Keratinocyte (primary cell): ENCODE results near the gene ZNF268. TPM values are rescaled to one million over a fixed set of nuclear protein-coding genes. Genes with fewer than 3 reads are reported as not detected.

Source experiments
- DNase-seq: peaks from one replicate; pipeline ENCODE4 v3.0.0-alpha.2; 2011; ENCODE audit warnings: low read depth, missing footprints, low spot score
- FAIRE-seq: peaks from 2 replicates; lab custom pipeline; 2011; peaks lifted over from hg19 to GRCh38; lab: Jason Lieb, UNC
- H2AFZ ChIP-seq: 2 replicates; pipeline ENCODE4 v1.6.0; 2012; ENCODE audit warnings: low read length, control low read depth, inconsistent platforms; ENCODE audit not compliant: control insufficient read depth
- H3K27ac ChIP-seq: 2 replicates; pipeline ENCODE4 v1.5.1; 2011; ENCODE audit warnings: low read length; ENCODE audit not compliant: control insufficient read depth, insufficient read depth
- H3K27me3 ChIP-seq: 3 replicates; pipeline ENCODE4 v1.6.0; 2011; ENCODE audit warnings: low read length; ENCODE audit not compliant: control insufficient read depth, insufficient read depth; ENCODE audit errors: extremely low read depth
- H3K36me3 ChIP-seq, 2 experiments: 2 replicates in 1 of 2; 3 replicates in 1 of 2; pipeline ENCODE4 v1.5.1; 2011; ENCODE audit warnings: low read length in 2 of 2, mild to moderate bottlenecking in 1 of 2; ENCODE audit not compliant: control insufficient read depth in 2 of 2, insufficient read depth in 2 of 2; ENCODE audit errors: extremely low read depth in 1 of 2
- H3K4me1 ChIP-seq: 3 replicates; pipeline ENCODE4 v1.5.1; 2011; ENCODE audit warnings: low read length; ENCODE audit not compliant: control insufficient read depth, insufficient read depth; ENCODE audit errors: extremely low read depth
- H3K4me2 ChIP-seq: 3 replicates; pipeline ENCODE4 v1.6.0; 2011; ENCODE audit warnings: low read depth, low read length; ENCODE audit not compliant: control insufficient read depth, insufficient read depth; ENCODE audit errors: extremely low read depth
- H3K4me3 ChIP-seq, 3 experiments: fragments of 200-600 bp in 1 of 3; sonication (generic) in 1 of 3; 2 replicates in 2 of 3; 3 replicates in 1 of 3; pipeline ENCODE4 v1.5.1; 2011 to 2016; ENCODE audit warnings: low read length in 3 of 3, mild to moderate bottlenecking in 3 of 3, control low read depth in 2 of 3, inconsistent platforms in 1 of 3, low read depth in 1 of 3, mixed read lengths in 1 of 3, mixed run types in 1 of 3, moderate library complexity in 1 of 3; ENCODE audit not compliant: control insufficient read depth in 2 of 3, insufficient read depth in 2 of 3; ENCODE audit errors: extremely low read depth in 1 of 3
- H3K79me2 ChIP-seq: 2 replicates; pipeline ENCODE4 v1.6.0; 2012; ENCODE audit warnings: low read length; ENCODE audit not compliant: control insufficient read depth, insufficient read depth
- H3K9ac ChIP-seq: 3 replicates; pipeline ENCODE4 v1.6.0; 2011; ENCODE audit warnings: low read length; ENCODE audit not compliant: control insufficient read depth, insufficient read depth; ENCODE audit errors: extremely low read depth
- H3K9me1 ChIP-seq: 3 replicates; pipeline ENCODE4 v1.6.0; 2011; ENCODE audit warnings: low read length; ENCODE audit not compliant: control insufficient read depth, insufficient read depth; ENCODE audit errors: extremely low read depth
- H3K9me3 ChIP-seq: 2 replicates; pipeline ENCODE4 v1.5.1; 2012; ENCODE audit warnings: low read depth, low read length; ENCODE audit not compliant: control insufficient read depth
- H4K20me1 ChIP-seq: 3 replicates; pipeline ENCODE4 v1.6.0; 2011; ENCODE audit warnings: low read length; ENCODE audit not compliant: control insufficient read depth, insufficient read depth; ENCODE audit errors: extremely low read depth
- CTCF ChIP-seq, 3 experiments: IDR thresholded peaks in 1 of 3; conservative IDR thresholded peaks in 1 of 3; optimal IDR thresholded peaks in 1 of 3; 2 replicates in 2 of 3; 3 replicates in 1 of 3; pipeline versions ENCODE3 to v1.5.1; 2011; ENCODE audit warnings: low read length in 3 of 3, mild to moderate bottlenecking in 3 of 3, moderate library complexity in 2 of 3, control low read depth in 1 of 3, inconsistent platforms in 1 of 3; ENCODE audit not compliant: insufficient read depth in 2 of 3; ENCODE audit errors: extremely low read depth in 1 of 3
- EZH2 ChIP-seq: IDR thresholded peaks from one replicate; pipeline ENCODE4 v1.6.1; 2012; ENCODE audit warnings: inconsistent platforms, mild to moderate bottlenecking, low read length, moderate library complexity
- dilution Hi-C: fragments of 300-500 bp; cut with MboI; formaldehyde crosslinking; loops from one replicate; pipeline ENCODE4 v1.7.0; 2020; ENCODE audit warnings: low sequenced_read_pairs; ENCODE audit not compliant: extremely low pct_ligation_motif_present
- polyA plus RNA-seq, 5 experiments: library from polyadenylated mRNA; depleted of rRNA in 3 of 5; stranded (reverse) in 3 of 5; stranded (forward) in 1 of 5; unstranded in 1 of 5; fragments of >200 nt; gene quantifications; 1 replicate in 1 of 5; 2 replicates in 3 of 5; 3 replicates in 1 of 5; pipeline versions ENCODE4 v1.2.1 to v1.2.3, GENCODE V29; 2011 to 2012; ENCODE audit warnings: missing spikeins in 2 of 5, low read depth in 1 of 5, low replicate concordance in 1 of 5

Gene ZNF268
- polyA plus RNA-seq, 1 donor (not counting 4 experiments of a cell fraction or from before 2014, with no cell fraction given): 9.4 TPM

DNA sequence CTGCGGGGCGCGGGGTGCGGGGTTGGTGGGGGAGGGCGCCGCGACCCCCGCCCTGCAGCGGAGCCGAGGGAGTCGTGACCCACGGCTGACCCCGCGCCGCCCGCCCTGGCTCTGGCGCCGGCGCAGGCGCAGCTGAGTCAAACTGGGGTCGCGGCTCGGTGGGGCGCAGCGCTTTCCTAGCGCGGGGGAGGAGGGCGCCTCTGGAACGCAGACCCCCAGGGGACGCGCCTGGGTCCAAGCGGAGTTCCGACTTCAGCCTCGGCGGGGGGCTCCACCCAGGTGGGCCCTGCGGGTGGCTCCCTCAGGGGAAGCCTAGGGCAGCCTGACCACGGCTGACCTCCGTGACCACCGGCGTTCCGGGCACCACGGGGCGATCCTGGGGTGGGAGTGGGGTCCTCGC lies 54.8 kb downstream of the ZNF268 start:
- Histone ChIP-seq H3K4me1 (no peaks in the 10 kb centered on the region), H3K9ac (no peak overlapping the region), H3K36me3 (no peaks in the 10 kb centered on the region), H2AFZ (no peak overlapping the region), H3K27ac (no peak overlapping the region), H3K9me3 (peaks cover 15% of the 10 kb centered on the region), H3K9me1 (no peaks in the 10 kb centered on the region), H3K27me3 (no peaks in the 10 kb centered on the region), H3K79me2 (no peaks in the 10 kb centered on the region), H3K4me2 (no peak overlapping the region), H4K20me1 (no peaks in the 10 kb centered on the region), H3K4me3 (no peak overlapping the region)
- dilution Hi-C loops: no loop called here
- FAIRE-seq (no peak), DNase-seq (no peak)
- TF ChIP-seq CTCF (optimal IDR thresholded peaks at IDR 0.05 in 1 of 3, IDR thresholded peaks at IDR 0.05 in 1 of 3, conservative IDR thresholded peaks at IDR 0.05 in 1 of 3; ENCODE audit: extremely low read depth in 1 of 3, insufficient read depth in 2 of 3, low read length in 3 of 3) (no peak), EZH2 (no peak)

DNA sequence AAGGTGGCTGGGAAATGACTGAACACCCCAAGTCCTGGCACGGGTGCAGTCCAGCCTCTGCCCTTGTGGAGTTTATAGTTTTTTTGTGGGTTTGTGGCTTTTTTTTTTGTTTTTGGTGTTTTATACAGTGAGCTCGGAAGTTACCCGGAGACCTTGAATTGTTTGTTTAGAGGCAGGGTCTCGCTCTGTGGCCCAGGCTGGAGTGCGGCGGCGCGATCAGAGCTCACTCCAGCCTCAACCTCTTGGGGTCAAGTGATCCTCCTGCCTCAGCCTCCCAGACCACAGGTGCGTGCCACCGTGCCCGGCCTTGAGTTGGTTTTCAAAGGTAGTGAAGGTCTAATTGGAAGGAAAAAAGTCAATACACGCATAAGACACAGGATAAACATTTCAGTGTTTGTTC lies 55.3 kb downstream of the ZNF268 start:
- dilution Hi-C loops: no loop called here
- peaks cover 15% of the 10 kb centered on the region for H3K9me3 ChIP-seq
- FAIRE-seq: no peak
- H3K27ac ChIP-seq: no peak overlapping the region
- H3K4me1 ChIP-seq: no peaks in the 10 kb centered on the region
- TF ChIP-seq EZH2 (no peak), CTCF (optimal IDR thresholded peaks at IDR 0.05 in 1 of 3, IDR thresholded peaks at IDR 0.05 in 1 of 3, conservative IDR thresholded peaks at IDR 0.05 in 1 of 3; ENCODE audit: extremely low read depth in 1 of 3, insufficient read depth in 2 of 3, low read length in 3 of 3) (no peak)
- H3K36me3 ChIP-seq: no peaks in the 10 kb centered on the region
- no peak overlapping the region for H3K4me2 ChIP-seq
- DNase-seq: no peak
- H3K4me3 ChIP-seq: no peak overlapping the region
- no peaks in the 10 kb centered on the region for H3K79me2 ChIP-seq
- no peak overlapping the region for H2AFZ ChIP-seq
- H3K9ac ChIP-seq: no peak overlapping the region
- H4K20me1 ChIP-seq: no peaks in the 10 kb centered on the region
- H3K27me3 ChIP-seq: no peaks in the 10 kb centered on the region
- no peaks in the 10 kb centered on the region for H3K9me1 ChIP-seq
